ENCODE data around the gene BCL11B. TPM values are rescaled to one million over a fixed set of nuclear protein-coding genes. Genes with fewer than 3 reads are reported as not detected.

BCL11B gene
- total RNA-seq, 1 donor from 2014 or later, result 0.20 TPM

GRCh38 chr14:99288948-99289347 is 17.0 kb upstream of the BCL11B start:
- ATAC-seq, result no peak
- intact Hi-C loops (cut with micrococcal nuclease), result no loop called here
- no peak for DNase-seq

DNA sequence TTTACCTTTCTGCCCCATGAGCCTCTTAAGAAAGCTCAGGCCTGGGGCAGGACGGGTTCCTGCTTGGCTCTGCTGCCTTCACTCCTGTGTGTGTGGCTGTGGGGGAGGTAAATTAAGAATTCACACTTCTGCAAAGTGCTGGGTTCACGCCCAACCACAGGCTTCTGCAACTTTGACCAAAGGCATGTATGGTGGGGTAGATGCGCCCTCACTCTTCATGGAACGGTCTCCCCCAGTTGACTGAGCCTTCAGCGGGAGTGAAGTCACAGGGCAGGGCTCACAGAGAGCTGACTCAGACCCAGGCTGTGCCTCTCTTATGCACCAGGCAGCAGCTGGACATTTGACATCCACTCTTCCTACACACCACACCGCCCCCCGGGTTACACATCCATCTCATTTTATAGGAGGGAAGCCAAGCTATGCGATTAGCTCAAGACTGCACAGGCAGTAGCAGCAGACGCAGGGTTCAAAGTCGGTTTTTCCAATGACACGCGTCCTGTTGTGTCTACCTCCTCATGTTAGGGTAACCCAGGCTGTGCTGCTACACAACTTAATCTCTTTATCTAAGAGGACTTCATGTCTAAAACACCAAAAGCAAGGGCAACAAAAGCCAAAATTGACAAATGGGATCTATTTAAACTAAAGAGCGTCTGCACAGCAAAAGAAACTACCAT is 15.4 kb upstream of the BCL11B start:
- intact Hi-C loops (cut with micrococcal nuclease), result no loop called here
- DNase-seq (no peak), ATAC-seq (no peak)

DNA sequence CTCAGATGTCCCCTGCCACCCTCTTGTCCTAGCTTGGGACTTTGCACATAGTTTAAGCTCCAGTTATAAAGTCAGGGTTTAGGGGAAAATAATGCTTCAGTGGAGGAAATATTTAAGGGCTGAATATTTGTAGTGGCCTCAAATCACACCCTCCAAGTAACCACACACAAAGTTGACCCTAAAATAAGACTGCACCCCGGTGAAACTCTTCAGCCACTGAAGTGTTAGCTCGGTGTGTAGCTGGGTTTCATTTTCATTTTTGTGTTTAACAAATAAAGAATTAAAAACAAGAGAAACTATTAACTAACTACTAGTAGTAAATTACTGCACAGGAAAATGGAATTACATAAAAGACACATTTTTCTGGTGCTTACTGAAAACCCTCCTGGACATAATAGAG is 14.8 kb upstream of the BCL11B start:
- DNase-seq (no peak), ATAC-seq (no peak)
- intact Hi-C loops (cut with micrococcal nuclease), result no loop called here

DNA sequence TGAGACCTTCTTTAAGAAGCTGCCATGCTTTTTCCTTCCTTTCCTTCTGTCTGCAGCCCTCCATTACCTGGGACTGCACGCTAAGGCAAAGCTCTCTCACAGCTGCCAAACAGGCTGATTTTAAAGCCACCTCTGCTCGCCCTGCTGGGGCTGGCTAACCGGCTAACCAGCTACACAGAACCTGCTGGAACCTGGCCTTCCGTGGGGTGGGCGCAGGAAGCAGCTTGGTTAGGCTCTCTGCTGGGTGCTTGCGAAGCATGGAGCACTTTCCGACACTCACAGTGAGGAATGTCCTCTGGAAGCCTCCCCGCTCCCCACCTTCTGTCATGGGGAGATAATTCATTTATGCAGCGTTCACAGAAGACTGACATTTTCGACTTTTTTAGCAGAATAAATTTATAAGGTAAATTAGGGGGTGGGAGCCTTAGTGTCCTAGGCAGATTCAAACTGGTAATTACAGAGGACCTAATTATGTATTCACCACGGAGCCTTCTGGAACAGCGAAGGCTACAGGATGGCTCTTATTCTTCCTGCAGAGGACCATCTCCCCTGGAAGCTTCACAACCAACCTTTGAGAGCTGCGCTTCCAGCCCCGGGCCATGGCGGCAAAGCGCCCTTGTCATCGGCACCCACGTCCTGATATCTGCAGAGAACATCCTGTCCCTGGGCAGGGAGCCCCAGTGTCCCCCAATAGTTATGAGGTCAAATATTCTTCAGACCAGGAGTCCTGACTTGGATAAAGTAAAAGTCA is 12.4 kb upstream of the BCL11B start:
- DNase-seq (no peak), ATAC-seq (no peak)
- intact Hi-C loops (cut with micrococcal nuclease), result no loop called here

- intact Hi-C loops (cut with micrococcal nuclease), result no loop called here
- no peak for DNase-seq
- no peak for ATAC-seq
These were observed 10.5 kb upstream of the BCL11B start for GRCh38 chr14:99282261-99283050.

- intact Hi-C loops (cut with micrococcal nuclease), result no loop called here
- no peak for ATAC-seq
- DNase-seq, result no peak
These were observed 9.4 kb upstream of the BCL11B start for GRCh38 chr14:99281396-99281795.

DNA sequence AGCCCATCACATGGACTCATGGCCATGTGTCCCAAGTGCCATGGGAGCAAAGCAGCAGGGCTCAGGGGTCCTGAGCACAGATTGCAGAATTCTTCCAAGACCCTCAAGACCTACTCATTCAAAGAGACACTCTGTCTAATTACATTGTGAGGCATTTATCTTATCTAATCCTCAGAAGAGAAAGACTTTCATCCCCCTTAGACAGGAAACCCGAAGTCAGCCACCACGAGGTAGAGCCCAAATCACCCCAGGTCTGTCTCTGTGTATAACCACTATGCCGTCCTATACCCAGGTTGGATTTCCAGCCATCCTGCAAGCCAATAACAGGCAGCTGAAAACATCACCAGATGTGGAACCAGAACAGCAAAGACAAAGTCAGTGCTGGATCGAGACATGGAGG is 8.9 kb upstream of the BCL11B start:
- DNase-seq, result no peak
- no peak for ATAC-seq
- intact Hi-C loops (cut with micrococcal nuclease), result no loop called here

DNA sequence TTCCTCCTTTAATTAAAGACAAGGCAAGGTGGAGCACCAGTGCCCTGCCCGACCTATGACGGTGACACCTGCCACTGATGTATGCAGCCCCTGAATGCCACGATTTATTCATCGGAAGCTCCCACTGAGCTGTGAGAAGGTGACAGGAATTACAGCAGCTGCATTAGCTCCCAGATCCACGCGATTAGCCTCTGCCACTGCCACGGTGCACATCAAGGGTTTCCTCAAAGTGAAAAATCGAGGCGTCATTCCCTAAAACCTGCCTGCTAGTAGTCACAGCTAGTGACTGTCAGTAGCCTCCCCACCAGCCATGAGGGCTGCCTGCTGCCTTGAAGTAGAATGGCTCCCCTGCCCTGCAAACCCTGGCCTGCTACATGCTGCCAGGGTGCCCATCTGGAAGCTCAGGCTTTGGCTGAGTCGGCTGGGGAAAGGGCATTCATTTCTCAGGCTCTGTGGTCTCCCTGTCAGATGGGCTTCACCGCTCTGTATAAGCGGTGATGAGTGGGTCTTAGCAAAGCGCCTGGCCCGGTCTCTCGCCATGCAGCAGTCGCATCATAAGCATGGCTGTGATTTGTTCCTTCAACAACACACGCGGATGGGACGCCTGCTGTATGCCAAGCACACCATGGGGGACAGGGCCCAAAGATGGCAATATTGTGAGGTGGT is 8.2 kb upstream of the BCL11B start:
- DNase-seq, result no peak
- intact Hi-C loops (cut with micrococcal nuclease), result no loop called here
- ATAC-seq, result no peak

- intact Hi-C loops (cut with micrococcal nuclease), result no loop called here
- no peak for DNase-seq
- ATAC-seq, result no peak
These were observed 6.8 kb upstream of the BCL11B start for GRCh38 chr14:99278836-99279235.

- intact Hi-C loops (cut with micrococcal nuclease), result no loop called here
- no peak for DNase-seq
These were observed 5.5 kb upstream of the BCL11B start for GRCh38 chr14:99277530-99277929.

DNA sequence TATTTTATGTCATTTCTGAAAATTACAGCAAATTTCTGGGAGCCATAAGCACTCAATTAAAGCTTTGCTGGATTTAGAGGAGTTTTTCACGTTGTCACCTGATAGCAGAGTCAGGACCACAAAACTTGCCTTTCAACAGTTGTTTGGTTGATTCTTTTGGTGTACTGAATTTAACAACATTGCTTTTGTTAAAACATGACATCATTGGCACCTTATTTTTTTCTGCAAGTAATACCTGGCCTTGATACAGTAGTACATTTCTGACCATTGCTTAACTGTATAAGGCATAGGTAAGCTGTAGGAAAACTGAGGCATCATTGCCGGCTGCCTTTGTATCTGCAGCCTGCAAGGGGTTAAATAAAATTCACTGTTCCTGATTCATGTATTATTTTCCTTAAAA is 4.5 kb upstream of the BCL11B start:
- ATAC-seq, result no peak

More at GRCh38 chr14:99277530-99277929, 5.5 kb upstream of the BCL11B start:
- ATAC-seq, result no peak

DNA sequence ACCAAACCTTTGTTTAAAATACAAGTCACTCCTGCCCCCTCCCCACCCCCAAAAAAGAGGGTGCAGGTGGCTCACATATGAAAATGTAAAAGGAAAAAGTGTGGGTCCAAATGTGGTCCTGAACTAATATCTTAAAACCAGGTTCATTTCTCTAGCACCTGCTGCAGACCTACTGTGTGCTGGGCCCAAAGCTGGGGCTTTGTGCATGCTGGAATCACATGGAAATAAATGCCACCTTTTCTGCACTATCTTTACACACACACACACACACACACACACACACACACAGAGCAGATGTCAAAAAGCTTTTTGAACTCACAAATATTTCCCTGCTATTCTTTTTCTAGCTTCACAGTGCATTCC is 3.2 kb upstream of the BCL11B start:
- intact Hi-C loops (cut with micrococcal nuclease), result no loop called here
- ATAC-seq (no peak), DNase-seq (no peak)

More for the DNA sequence above, 4.5 kb upstream of the BCL11B start:
- no peak for DNase-seq
- intact Hi-C loops (cut with micrococcal nuclease), result no loop called here

DNA sequence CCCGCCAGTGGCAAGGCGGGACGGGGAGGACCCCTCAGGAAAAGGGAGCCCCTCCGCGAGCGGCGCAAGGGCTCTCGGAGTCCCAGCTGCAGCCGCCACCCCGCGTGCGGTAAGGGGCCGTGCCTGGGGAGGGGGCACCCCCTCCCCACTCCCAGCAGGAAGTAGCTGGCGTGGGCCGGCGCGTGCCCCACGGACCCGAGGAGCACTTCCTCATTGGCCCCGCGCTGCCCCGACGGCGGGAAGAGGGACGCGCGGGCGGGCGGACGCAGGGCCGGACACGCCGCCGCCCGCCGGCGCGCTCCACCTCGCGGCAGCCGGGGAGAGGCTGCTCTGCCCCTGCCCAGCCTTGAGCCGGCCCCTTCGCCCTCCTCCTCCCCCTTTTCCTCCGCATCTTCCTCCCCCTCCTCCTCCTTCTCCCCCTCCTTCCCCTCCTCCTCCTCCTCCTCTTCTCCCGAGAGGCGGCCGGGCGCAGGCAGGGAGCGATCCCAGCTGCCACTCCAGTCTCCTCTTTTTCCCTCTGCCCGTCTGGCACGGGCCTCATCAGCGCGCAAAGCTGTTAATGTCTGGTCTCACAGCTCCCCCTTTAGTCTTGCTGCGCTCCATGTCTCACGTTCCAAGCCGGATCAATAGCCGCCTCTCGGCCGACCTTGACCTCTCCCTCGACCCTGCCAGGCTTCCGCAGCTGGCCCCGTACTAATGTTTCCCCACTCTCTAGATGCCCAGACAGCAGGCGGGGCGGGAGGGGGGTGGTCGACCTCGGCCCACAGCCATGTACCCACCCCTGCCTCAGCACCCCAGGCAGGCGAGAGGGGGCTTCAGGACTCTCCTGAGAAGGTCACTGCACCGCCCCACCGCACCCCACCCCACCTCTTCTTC is 2.6 kb upstream of the BCL11B start:
- ATAC-seq, result peak; percentile 77
- intact Hi-C loops (cut with micrococcal nuclease), result no loop called here
- peak; percentile 51 for DNase-seq

GRCh38 chr14:99273766-99274345 is 1.9 kb upstream of the BCL11B start:
- no peak for DNase-seq
- ATAC-seq, result no peak
- intact Hi-C loops (cut with micrococcal nuclease), result no loop called here

- intact Hi-C loops (cut with micrococcal nuclease), result no loop called here
- ATAC-seq (no peak), DNase-seq (no peak)
These were observed 1.1 kb upstream of the BCL11B start for GRCh38 chr14:99272899-99273765.

DNA sequence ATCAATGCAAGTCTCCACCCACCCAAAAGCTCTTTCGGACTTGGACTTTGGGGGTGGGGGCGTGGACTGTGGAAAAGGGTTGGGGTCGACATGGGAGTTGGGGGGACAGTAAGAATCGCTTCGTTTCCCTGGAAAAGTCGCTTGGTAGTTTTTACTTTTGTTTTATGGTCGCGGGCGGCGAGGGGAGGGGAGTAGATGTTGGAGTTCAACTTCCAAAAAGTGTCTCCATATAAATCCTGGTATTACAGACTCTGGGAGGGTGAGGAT is 568 bp upstream of the BCL11B start:
- ATAC-seq (no peak), DNase-seq (no peak)
- intact Hi-C loops (cut with micrococcal nuclease), result no loop called here

GRCh38 chr14:99271221-99271941 is 616 bp downstream of the BCL11B start:
- no peak for ATAC-seq
- no peak for DNase-seq
- intact Hi-C loops (cut with micrococcal nuclease), result no loop called here

All from left ventricle myocardium superior (tissue), 1 donor.